Urothelium cell line (cell line): ENCODE data around the gene CIAPIN1.

ENCODE experiments used
- DNase-seq: peaks from one replicate; pipeline ENCODE4 v3.0.0; 2011; ENCODE audit warnings: low spot score, mixed read lengths
- FAIRE-seq: peaks from 2 replicates; lab custom pipeline; 2011; peaks lifted over from hg19 to GRCh38; lab: Jason Lieb, UNC

The CIAPIN1 gene

GRCh38 chr16:57447186-57447962 is at the start of gene CIAPIN1, which contains the start of gene COQ9:
Gene CIAPIN1 (minus strand): TSS chr16:57447385. CDS start chr16:57440928, 6,457 bp downstream.
Gene COQ9 (plus strand): TSS chr16:57447479. CDS start chr16:57447506, 27 bp downstream.
- FAIRE-seq, result peak; percentile 92
- DNase-seq, result peak; percentile 98

- DNase-seq (no peak), FAIRE-seq (no peak)
Observed at GRCh38 chr16:57493767-57494166, 46.6 kb upstream of the CIAPIN1 start.

- DNase-seq (no peak), FAIRE-seq (no peak)
Observed at GRCh38 chr16:57489229-57489628, 42.0 kb upstream of the CIAPIN1 start.

GRCh38 chr16:57486858-57487834 is 40.0 kb upstream of the CIAPIN1 start:
- DNase-seq (no peak), FAIRE-seq (no peak)

GRCh38 chr16:57485916-57486857 is 39.0 kb upstream of the CIAPIN1 start, which contains the start of gene DOK4:
Gene DOK4 (minus strand): TSS chr16:57486493. CDS start chr16:57479507, 6,986 bp downstream.
- FAIRE-seq, result no peak

GRCh38 chr16:57485091-57485915 is 38.1 kb upstream of the CIAPIN1 start:
- FAIRE-seq, result no peak

More at GRCh38 chr16:57485916-57486857, 39.0 kb upstream of the CIAPIN1 start, which contains the start of gene DOK4:
- peak; percentile 97 for DNase-seq

GRCh38 chr16:57484515-57485005 is 37.4 kb upstream of the CIAPIN1 start:
- no peak for FAIRE-seq
- no peak for DNase-seq

More at GRCh38 chr16:57485091-57485915, 38.1 kb upstream of the CIAPIN1 start:
- no peak for DNase-seq

- DNase-seq (no peak), FAIRE-seq (no peak)
Observed at GRCh38 chr16:57483725-57484514, 36.7 kb upstream of the CIAPIN1 start.

GRCh38 chr16:57482845-57483545 is 35.8 kb upstream of the CIAPIN1 start:
- DNase-seq (no peak), FAIRE-seq (no peak)

- no peak for DNase-seq
- no peak for FAIRE-seq
Observed at GRCh38 chr16:57481421-57481820, 34.2 kb upstream of the CIAPIN1 start.

- no peak for FAIRE-seq
- no peak for DNase-seq
Observed at GRCh38 chr16:57480754-57481230, 33.6 kb upstream of the CIAPIN1 start.

GRCh38 chr16:57479976-57480753 is 33.0 kb upstream of the CIAPIN1 start:
- FAIRE-seq, result no peak
- DNase-seq, result no peak

GRCh38 chr16:57479205-57479975 is 32.2 kb upstream of the CIAPIN1 start:
- FAIRE-seq (peak; percentile 50), DNase-seq (peak; percentile 81)

GRCh38 chr16:57478396-57479204 is 31.4 kb upstream of the CIAPIN1 start:
- FAIRE-seq (no peak), DNase-seq (no peak)

GRCh38 chr16:57477531-57478202 is 30.5 kb upstream of the CIAPIN1 start:
- FAIRE-seq (no peak), DNase-seq (no peak)
